ENCODE results near the gene ITM2C.

The ITM2C gene

DNA sequence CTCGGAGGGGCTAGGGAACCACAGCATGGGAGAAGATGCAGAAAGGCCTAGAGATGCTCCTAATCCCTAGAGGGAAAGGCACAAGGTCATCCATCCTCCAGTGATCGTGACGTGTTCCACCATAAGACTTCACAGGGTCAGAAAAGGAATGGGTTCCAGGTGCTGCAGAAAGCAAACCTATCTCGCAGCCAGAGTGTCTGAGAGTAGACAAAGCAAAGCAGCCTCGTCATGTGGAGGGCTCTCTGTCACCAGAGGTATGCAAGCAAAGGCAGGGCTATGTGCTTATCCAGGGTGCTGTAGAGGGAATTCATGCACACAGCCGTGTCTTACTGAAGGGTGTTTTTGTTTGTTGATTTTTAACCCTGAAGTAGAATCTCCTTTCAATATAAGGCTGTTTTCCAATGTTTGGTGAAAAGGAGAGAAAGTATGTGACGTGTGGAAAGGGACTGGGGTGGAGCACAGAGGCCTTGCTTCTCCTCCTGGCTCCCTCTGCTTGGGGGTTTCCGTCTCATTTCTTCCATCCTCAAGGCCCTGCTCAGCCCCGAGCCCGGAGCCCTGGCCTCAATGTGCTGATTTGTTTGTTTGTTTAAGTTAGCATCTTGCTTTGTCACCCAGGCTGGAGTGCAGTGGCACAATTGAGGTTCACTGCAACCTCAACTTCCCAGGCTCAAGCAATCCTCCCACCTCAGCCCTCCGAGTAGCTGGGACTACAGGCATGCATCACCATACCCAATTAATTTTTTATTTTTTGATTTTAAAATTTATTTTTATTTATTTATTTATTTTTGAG, 57.3 kb downstream of the ITM2C start:
- DNase-seq (ENCODE audit: low read depth) = no peak
- TF ChIP-seq, protein P1, sequence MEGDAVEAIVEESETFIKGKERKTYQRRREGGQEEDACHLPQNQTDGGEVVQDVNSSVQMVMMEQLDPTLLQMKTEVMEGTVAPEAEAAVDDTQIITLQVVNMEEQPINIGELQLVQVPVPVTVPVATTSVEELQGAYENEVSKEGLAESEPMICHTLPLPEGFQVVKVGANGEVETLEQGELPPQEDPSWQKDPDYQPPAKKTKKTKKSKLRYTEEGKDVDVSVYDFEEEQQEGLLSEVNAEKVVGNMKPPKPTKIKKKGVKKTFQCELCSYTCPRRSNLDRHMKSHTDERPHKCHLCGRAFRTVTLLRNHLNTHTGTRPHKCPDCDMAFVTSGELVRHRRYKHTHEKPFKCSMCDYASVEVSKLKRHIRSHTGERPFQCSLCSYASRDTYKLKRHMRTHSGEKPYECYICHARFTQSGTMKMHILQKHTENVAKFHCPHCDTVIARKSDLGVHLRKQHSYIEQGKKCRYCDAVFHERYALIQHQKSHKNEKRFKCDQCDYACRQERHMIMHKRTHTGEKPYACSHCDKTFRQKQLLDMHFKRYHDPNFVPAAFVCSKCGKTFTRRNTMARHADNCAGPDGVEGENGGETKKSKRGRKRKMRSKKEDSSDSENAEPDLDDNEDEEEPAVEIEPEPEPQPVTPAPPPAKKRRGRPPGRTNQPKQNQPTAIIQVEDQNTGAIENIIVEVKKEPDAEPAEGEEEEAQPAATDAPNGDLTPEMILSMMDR (IDR thresholded peaks at IDR 0.05; ENCODE audit: insufficient read depth, low read depth, low read length, missing control alignments) = no peak
- H3K4me3 ChIP-seq (ENCODE audit: low read length) = no peak overlapping the region

DNA sequence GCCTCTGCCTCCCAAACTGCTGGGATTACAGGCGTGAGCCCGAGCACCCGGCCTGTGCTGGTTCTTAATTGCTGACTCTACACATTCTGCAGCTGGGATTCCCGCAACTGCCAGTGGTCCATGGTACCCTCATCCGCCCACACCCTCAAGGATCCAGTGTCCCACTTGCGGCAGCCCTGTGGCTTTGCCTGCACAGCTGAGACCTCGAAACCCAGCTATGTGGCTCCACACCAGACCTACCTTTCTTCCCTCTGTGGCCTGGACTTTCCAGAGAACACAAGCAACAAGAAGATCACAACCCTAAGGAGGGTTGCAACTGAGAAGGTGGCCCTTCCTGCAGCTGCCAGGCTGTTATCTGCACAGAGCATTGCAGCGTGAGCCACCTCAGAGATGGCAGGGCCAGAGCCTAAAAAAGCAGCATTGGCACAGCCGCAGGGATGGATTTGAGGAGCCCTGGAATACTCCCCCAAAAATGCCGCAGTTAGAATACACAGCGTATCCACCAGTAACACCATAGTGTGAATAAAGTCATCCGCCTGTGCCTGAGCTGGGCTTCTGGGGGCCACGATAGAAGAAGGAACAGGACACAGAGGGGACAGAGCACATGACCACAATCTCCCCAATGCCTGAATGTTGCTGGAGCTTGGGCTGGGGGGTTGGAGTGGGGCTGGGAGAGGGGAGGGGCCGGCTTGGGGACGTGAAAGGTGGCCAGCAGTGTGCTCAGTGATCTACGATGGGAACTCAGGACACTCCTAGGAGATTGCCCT, 58.4 kb downstream of the ITM2C start:
- no peak overlapping the region for H3K4me3 ChIP-seq (ENCODE audit: low read length)
- TF ChIP-seq, protein P1 (IDR thresholded peaks at IDR 0.05; ENCODE audit: insufficient read depth, low read depth, low read length, missing control alignments) = no peak
- no peak for DNase-seq (ENCODE audit: low read depth)

DNA sequence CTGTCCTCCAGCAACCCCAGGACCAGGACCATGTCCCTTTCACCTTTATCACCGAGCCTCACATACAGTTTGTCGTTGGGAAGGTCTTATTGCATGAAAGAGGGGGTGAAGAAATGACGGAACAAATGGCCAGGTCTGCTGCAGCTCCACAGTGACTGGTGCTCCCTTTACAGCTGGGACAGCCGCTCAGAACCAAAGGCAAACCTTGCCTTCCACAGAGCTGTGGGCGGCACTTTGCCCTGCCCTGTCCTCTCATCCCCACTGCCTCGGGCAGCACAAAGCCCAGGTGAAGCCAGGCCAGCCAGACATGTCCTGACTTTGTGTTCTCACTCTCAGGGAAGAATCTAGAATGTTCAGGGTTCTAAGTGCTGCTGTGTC, 59.3 kb downstream of the ITM2C start:
- no peak overlapping the region for H3K4me3 ChIP-seq (ENCODE audit: low read length)
- TF ChIP-seq, protein P1 (IDR thresholded peaks at IDR 0.05; ENCODE audit: insufficient read depth, low read depth, low read length, missing control alignments) = no peak
- no peak for DNase-seq (ENCODE audit: low read depth)

DNA sequence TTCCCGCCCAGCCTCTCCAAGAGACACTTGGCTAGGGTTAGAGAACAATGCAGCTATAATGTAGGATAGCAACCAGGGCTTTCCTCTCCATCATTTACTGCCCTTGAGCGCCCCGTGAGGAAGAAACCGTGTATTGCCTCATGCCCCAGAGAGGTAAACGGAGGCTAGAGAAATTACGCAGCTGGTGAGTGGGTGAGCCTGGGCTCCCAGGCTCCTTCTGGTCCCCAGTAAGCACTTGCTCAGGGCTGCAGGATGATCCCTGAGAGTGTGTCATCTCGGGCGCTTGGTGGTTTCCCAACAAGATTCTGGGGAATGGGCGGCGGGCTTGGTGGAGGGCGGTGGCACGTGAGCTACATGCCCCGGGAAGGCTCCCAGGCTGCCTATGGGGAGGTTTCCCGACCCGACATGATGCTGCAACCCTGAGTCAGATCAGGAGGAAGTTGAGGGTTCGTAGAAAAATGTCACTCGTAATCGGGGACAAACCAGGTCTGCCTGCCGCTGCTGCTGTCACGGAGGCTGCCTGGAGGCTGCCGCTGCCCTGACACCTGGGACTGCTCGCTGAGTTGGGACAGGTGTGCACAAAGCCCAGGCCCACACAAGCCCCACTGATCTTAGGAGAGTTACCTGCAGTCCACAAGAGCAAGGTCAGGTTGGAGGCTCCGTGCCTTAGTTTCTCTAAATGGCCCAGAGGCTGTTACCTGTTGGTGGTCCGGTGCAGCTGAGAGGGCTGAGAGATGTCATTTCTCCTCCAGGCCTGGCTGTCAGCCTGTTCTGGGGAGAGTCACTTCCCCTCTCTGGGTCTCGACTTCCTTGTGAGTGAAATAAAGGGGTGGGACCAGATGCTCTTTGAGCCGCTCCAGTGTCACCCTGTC, 60.0 kb downstream of the ITM2C start, which contains the start of gene GPR55:
TSS of gene GPR55 (minus strand) at position 773 of the 872 bp plus-strand sequence. CDS start 14,280 bp downstream, outside the sequence.
- TF ChIP-seq, protein P1 (IDR thresholded peaks at IDR 0.05; ENCODE audit: insufficient read depth, low read depth, low read length, missing control alignments) = peak; percentile 13
- no peak for DNase-seq (ENCODE audit: low read depth)
- no peak within 1 kb of the TSS for H3K4me3 ChIP-seq (ENCODE audit: low read length)

DNA sequence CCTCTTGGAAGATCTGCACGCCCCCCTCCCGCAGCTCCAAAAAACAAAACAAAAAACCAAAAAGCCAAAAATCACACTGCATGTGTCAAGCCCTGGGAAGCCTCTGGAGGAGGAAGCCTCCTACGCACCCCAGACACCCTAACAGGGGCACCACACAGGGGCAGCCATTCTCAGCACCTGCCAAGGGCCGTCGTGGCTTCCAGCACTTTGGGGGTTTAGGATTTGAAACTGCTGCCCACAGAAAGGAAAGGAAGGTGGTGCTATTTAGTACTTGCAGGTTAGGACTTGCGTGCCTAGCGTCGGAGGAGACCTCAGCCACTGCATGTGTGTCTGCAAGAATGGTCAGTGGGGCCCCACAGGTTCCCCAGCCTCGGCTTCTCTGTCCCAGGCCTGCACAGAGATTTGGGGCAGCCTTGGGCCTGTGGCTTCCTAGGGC, 60.7 kb downstream of the ITM2C start:
- TF ChIP-seq, protein P1 (IDR thresholded peaks at IDR 0.05; ENCODE audit: insufficient read depth, low read depth, low read length, missing control alignments) = no peak
- peak; percentile 14 for DNase-seq (ENCODE audit: low read depth)
- H3K4me3 ChIP-seq (ENCODE audit: low read length) = no peak overlapping the region

DNA sequence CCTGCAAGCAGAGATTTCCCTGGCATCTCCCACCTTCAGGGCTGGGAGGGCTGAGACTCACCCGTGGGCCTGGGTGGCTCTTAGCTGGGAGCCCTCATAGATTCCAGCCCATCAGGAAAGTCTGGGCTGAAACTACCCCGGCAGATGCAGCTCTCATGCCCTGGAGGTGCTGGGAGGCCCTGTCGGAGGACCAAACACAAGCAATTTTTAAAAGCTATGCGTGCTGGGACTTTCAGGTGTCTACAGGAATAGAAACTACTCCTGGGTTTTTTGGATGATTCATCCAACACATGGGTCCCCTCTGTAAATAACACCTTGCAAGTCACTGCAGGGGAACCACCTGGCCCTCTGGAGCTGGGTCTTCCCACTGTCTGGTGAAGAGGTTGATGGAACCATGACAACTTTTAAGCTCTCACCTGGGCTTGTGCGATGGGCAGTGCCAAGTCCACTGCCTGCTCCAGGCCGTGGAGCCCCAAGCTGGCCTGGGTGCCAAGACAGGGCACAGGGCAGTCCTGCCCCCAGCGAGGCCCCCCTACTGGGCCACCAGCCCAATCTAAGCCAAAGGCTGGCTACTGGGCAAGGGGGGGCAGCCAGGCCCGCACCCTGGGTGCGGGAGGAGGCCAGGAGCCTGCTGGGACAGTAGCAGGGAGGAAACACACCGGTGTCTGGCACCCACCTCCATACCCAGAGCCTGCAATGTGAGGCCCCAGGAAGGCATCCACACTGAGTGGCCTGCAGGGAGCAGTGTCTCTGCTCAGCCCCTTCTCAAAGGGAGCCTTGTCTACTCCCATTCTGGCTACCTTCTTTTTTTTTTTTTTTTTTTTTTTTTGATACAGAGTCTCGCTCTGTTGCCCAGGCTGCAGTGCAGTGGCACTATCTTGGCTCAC, 61.4 kb downstream of the ITM2C start:
- TF ChIP-seq, protein P1 (IDR thresholded peaks at IDR 0.05; ENCODE audit: insufficient read depth, low read depth, low read length, missing control alignments) = no peak
- DNase-seq (ENCODE audit: low read depth) = peak; percentile 46
- no peak overlapping the region for H3K4me3 ChIP-seq (ENCODE audit: low read length)

Measured in epithelial cell of esophagus (primary cell).